IPS DF 6.9 (cell line): ENCODE data around the gene TMEM97.
A peak's percentile ranks its signal among the peaks of the same experiment; 100 is the strongest.
"Not testable (repeated sequence)": the region's sequence is repeated elsewhere in the genome, so short reads cannot be mapped to it uniquely, and the experiment has no call there.

Experiments used
- DNase-seq: peaks from one replicate; pipeline ENCODE4 v3.0.0-alpha.2; 2013; ENCODE audit warnings: low read depth, low spot score
- H3K27ac ChIP-seq: one replicate; pipeline ENCODE4 v1.5.1; 2013; ENCODE audit warnings: low read length, control low read depth
- H3K27me3 ChIP-seq: 2 replicates; pipeline ENCODE4 v1.6.1; 2013; ENCODE audit warnings: mild to moderate bottlenecking, low read length; ENCODE audit not compliant: control insufficient read depth, insufficient read depth
- H3K36me3 ChIP-seq: 2 replicates; pipeline ENCODE4 v1.6.1; 2013; ENCODE audit warnings: low read length; ENCODE audit not compliant: control insufficient read depth, insufficient read depth
- H3K4me1 ChIP-seq: 2 replicates; pipeline ENCODE4 v1.6.1; 2013; ENCODE audit warnings: low read length; ENCODE audit not compliant: control insufficient read depth, insufficient read depth
- H3K4me3 ChIP-seq: 2 replicates; pipeline ENCODE4 v1.5.1; 2013; ENCODE audit warnings: mild to moderate bottlenecking, low read length
- H3K9me3 ChIP-seq: 2 replicates; pipeline ENCODE4 v1.6.1; 2013; ENCODE audit warnings: low read length, inconsistent platforms; ENCODE audit not compliant: control insufficient read depth, insufficient read depth
- WGBS: extraction: QIAGEN DNeasy Blood & Tissue Kit; methylation state at CpG from one replicate; pipeline ENCODE4 v1.1.7; 2013; ENCODE audit warnings: mixed read lengths, missing lambda C conversion rate; ENCODE audit not compliant: insufficient read length, insufficient coverage; 5-methylcytosine and 5-hydroxymethylcytosine counted together

The TMEM97 gene

DNA sequence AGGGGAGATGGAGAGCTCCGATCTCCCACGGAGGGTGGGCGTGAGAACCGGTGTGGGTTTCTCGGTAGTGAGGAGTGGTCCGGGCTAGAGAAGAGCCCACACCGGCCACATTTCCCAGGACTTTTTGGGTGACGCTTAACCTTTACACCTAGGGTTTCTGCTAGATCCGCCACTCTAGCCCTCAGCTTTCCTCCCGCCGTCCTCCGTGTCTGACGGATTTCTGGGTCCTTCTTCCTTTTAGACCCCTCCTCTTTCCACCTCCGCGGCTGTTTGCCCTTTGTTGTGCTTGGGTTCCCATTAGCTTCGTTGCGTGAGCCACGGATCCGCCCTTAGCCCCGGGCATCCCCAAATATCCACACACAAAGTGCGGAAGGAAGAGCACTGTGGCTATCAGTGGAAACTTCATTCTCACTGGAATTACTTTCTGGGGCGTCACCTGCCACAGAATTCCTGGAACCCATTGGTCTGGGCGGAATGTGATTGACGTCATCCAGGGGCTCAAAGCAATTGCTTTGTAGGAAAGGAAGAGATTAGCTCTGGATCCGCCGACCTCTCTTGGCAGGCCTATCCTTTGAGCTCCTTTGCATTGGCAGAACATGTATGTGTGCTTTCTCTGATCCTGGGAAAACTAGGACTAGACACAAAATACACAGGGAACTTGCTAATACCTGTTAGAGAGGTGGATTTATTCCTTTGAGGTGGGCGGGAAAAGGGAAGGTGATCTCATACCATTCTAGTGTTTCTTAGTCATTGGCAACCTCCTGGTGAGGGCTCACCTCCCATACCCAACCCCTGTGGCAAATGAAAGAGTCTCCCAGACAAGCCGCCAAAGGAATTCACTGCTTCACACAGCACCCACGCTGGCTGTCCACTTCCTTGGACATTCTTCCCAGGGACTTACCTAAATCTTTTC lies 17.2 kb downstream of the TMEM97 start:
- H3K4me1 ChIP-seq, result no peaks in the 10 kb centered on the region
- no peak overlapping the region for H3K27ac ChIP-seq
- H3K9me3 ChIP-seq, result no peaks in the 10 kb centered on the region
- H3K27me3 ChIP-seq, result no peaks in the 10 kb centered on the region
- H3K4me3 ChIP-seq, result peak overlapping the region; percentile 66
- peaks cover 4% of the 10 kb centered on the region for H3K36me3 ChIP-seq
- peak; percentile 52 for DNase-seq
- no CpG with 5 or more reads among the region's 29 CpGs for WGBS

DNA sequence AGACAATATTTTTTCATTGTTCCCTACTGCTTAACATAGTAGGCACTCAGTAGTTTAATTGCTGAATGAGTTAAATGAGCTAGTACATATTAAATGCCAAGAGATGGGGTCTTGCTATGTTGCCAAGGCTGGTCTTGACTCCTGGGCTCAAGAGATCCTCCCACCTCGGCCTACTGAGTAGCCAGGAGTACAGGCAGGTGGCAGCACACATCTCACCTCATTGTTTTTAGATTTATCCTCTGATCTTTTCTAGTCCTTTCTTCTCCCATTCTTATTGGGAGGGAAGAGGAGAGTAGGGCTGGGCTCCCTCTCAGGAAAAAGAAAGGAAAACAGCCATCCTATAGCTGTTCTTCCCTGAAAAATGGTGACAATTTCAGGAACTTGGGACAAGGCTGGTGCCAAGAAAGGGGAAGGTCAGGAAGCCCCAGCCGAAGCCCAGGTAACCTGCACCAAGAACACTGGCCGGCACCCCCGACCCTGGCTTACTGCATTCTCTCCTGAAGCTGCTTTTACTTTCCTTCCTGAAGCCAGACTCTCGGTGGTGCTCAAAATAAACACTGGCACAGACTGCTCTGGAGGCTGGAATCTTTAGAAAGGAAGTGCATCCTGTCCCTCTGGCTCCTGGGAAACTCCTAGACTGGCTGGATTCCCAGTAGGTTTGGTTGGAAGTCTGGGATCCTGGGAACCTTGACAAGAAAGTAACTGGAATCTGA lies 19.2 kb downstream of the TMEM97 start:
- Histone ChIP-seq H3K9me3 (no peaks in the 10 kb centered on the region), H3K27ac (no peak overlapping the region), H3K27me3 (no peaks in the 10 kb centered on the region), H3K4me3 (no peak overlapping the region), H3K36me3 (peaks cover 15% of the 10 kb centered on the region), H3K4me1 (no peaks in the 10 kb centered on the region)
- DNase-seq, result no peak
- WGBS, result no CpG with 5 or more reads among the region's 5 CpGs

DNA sequence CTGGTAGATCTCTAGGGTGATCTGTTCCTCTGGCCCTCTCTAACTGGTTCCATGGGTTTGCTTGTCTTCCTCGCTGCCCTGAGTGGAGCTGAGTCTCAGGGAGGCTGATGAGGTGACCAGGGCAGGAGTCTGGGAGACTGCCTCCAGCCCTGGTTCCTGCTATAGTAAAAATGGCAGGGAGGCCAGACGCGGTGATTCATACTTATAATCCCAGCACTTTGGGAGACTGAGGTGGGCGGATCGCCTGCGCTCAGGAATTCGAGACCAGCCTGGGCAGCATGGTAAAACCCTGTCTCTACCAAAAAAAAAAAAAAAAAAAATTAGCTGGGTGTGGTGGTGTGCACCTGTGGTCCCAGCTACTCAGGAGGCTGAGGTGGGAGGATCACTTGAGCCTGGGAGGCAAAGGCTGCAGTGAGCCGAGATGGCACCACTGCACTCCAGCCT lies 19.8 kb downstream of the TMEM97 start:
- H3K9me3 ChIP-seq, DNase-seq, H3K27ac ChIP-seq, H3K4me3 ChIP-seq, H3K4me1 ChIP-seq, H3K27me3 ChIP-seq: not testable (repeated sequence)
- peaks cover 17% of the 10 kb centered on the region for H3K36me3 ChIP-seq
- no CpG with 5 or more reads among the region's 8 CpGs for WGBS

GRCh38 chr17:28339431-28339830 lies 20.4 kb downstream of the TMEM97 start:
- WGBS, result no CpG with 5 or more reads among the region's 15 CpGs
- H3K4me3 ChIP-seq, result no peak overlapping the region
- H3K9me3 ChIP-seq, result no peaks in the 10 kb centered on the region
- no peaks in the 10 kb centered on the region for H3K4me1 ChIP-seq
- no peaks in the 10 kb centered on the region for H3K27me3 ChIP-seq
- H3K36me3 ChIP-seq, result peaks cover 22% of the 10 kb centered on the region
- DNase-seq, result no peak
- no peak overlapping the region for H3K27ac ChIP-seq

DNA sequence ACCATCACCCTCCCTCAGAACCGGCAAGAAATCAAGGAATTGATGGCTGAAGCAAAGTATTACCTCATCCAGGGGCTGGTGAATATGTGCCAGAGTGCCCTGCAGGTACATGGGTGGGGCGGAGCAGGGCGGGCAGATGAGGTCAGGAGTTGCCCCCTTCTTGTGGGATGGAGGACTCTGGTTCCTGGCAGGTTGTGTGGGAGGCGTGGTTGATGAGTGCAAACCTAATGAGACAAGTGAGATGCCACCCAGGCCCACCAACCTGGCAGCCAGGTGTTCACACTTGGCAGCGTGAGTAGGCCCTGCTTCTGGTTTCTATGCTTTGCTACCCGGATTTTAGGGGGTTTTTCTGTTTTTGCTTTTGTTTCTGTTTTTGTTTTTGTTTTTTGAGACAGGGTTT lies 21.4 kb downstream of the TMEM97 start:
- Histone ChIP-seq H3K4me1 (no peaks in the 10 kb centered on the region), H3K27ac (no peak overlapping the region), H3K36me3 (peaks cover 23% of the 10 kb centered on the region), H3K27me3 (no peaks in the 10 kb centered on the region), H3K4me3 (no peak overlapping the region), H3K9me3 (no peaks in the 10 kb centered on the region)
- no CpG with 5 or more reads among the region's 6 CpGs for WGBS
- no peak for DNase-seq

GRCh38 chr17:28341516-28341915 lies 22.5 kb downstream of the TMEM97 start:
- H3K36me3 ChIP-seq, result peaks cover 28% of the 10 kb centered on the region
- WGBS, result no CpG with 5 or more reads among the region's 11 CpGs

DNA sequence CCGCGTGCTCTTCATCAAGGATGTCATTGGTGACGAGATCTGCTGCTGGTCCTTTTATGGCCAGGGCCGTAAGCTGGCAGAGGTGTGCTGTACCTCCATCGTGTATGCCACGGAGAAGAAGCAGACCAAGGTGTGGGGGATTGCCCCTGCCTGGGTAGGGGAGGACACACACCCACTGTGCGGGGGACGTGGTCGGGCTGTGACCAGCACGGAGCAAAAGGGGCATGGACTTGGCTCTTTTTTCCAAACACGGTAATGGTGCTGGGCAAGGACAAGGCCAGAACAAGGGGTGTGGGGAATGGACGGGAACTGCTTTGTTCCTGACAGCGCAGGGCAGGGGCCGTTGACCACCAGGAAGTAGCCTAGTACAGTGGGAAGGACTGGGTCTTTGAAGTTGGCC lies 23.3 kb downstream of the TMEM97 start:
- Histone ChIP-seq H3K4me1 (no peaks in the 10 kb centered on the region), H3K27me3 (no peaks in the 10 kb centered on the region), H3K36me3 (peaks cover 28% of the 10 kb centered on the region), H3K27ac (no peak overlapping the region), H3K4me3 (no peak overlapping the region), H3K9me3 (no peaks in the 10 kb centered on the region)
- no peak for DNase-seq
- no CpG with 5 or more reads among the region's 14 CpGs for WGBS

More at GRCh38 chr17:28341516-28341915, 22.5 kb downstream of the TMEM97 start:
- Histone ChIP-seq H3K4me1 (no peaks in the 10 kb centered on the region), H3K9me3 (no peaks in the 10 kb centered on the region), H3K4me3 (no peak overlapping the region), H3K27ac (no peak overlapping the region), H3K27me3 (no peaks in the 10 kb centered on the region)
- no peak for DNase-seq

GRCh38 chr17:28343491-28343932 lies 24.5 kb downstream of the TMEM97 start:
- H3K27ac ChIP-seq, result no peak overlapping the region
- no peak overlapping the region for H3K4me3 ChIP-seq
- no CpG with 5 or more reads among the region's 10 CpGs for WGBS
- no peaks in the 10 kb centered on the region for H3K4me1 ChIP-seq
- H3K27me3 ChIP-seq, result no peaks in the 10 kb centered on the region
- no peak for DNase-seq
- H3K9me3 ChIP-seq, result no peaks in the 10 kb centered on the region
- peaks cover 30% of the 10 kb centered on the region for H3K36me3 ChIP-seq

DNA sequence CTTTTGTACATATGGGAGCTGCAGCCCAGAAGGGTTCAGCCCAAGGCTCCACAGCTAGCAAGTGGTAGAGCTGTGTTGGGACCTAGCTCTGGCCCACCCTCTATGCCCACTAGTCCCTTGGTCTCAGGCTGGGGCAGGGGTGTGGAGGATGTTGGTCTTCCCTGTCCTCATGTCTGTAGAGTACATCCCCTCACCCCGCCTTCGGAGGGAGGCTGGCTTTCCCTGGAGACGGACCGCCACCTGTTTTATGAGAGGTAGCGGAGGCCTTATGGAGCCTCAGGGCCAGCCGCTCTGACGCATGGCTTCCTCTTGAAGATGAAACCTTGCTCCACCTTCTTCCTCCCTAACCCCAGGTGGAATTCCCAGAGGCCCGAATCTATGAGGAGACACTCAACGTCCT lies 25.0 kb downstream of the TMEM97 start:
- DNase-seq, result no peak
- Histone ChIP-seq H3K4me3 (no peak overlapping the region), H3K36me3 (peaks cover 34% of the 10 kb centered on the region), H3K27ac (no peak overlapping the region), H3K4me1 (no peaks in the 10 kb centered on the region), H3K9me3 (no peaks in the 10 kb centered on the region), H3K27me3 (no peaks in the 10 kb centered on the region)
- no CpG with 5 or more reads among the region's 9 CpGs for WGBS

DNA sequence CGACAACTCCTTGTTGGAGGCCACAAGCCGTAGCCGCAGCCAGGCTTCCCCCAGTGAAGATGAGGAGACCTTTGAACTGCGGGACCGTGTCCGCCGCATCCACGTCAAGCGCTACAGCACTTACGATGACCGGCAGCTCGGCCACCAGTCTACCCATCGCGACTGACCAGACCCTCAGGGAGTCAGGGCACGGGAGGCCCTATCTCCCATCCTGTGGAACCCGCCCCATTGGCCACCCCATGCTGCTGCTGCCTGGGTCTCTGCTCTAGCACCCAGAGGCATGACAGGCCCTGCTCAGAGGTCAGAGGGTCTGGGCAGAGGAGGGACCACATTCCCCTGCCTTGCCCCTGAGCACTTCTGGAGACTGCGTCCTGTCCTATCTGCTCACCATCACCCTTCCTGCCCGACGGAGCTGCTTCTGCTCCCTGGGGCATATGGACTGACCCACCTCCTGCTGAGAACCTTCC lies 25.5 kb downstream of the TMEM97 start:
- Histone ChIP-seq H3K4me3 (no peak overlapping the region), H3K4me1 (no peaks in the 10 kb centered on the region), H3K36me3 (peaks cover 33% of the 10 kb centered on the region), H3K9me3 (no peaks in the 10 kb centered on the region), H3K27me3 (no peaks in the 10 kb centered on the region), H3K27ac (no peak overlapping the region)
- DNase-seq, result no peak
- no CpG with 5 or more reads among the region's 19 CpGs for WGBS
